ENCODE results near the gene ZBP1.

Gene ZBP1

GRCh38 chr20:57593134-57593886, 26.9 kb downstream of the ZBP1 start:
- no peak overlapping the region for H2BK15ac ChIP-seq (replicated peaks; ENCODE audit: low read depth)

DNA sequence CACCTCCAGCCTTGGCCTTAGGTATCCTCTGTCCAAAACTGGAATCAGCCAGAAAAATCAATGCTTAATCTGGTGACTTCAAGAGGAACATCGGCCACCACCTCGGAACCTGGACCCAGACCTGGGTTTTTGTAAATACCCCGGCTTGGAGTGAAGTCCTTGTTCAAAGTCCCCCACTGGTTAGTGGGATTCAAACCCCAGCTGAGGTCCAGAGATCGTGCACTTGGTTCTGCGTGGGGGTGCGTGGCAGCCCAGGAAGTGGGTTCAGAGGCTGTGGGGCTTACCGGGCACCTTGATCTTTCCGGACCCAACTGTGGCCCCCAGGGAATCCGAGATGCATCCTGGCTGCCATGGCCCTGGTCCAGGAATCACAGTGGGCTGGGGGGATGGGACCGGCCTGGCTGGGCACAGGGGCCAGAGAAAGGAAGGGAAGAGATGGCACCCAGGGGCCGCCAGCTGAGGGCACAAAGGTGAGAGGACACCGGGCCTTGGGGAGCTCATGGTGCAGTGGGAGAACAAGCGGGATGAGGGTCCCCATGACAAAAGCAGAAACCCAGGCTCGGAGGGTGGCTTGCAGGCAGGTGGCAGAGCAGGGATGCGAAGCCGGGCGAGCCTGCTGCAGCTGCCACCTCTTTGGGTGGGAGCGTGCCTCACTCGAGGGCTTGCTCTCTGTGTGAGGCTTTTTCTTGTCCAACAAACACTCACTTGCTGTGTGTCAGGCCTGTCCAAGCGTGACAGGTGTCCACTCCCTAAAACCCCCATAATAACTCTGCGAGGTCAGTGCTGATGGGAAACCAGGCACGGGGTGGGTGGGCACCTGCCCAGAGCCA, 27.7 kb downstream of the ZBP1 start:
- no peak overlapping the region for H3K4me3 ChIP-seq (ENCODE audit: low read length)
- H3K18ac ChIP-seq (ENCODE audit: low read length) = no peak overlapping the region
- H2BK5ac ChIP-seq (ENCODE audit: low read length) = no peak overlapping the region
- H3K79me1 ChIP-seq (ENCODE audit: low read length) = no peaks in the 10 kb centered on the region
- H3K27me3 ChIP-seq (ENCODE audit: insufficient read depth, low read length, poor library complexity) = no peaks in the 10 kb centered on the region
- no peak overlapping the region for H3K27ac ChIP-seq (ENCODE audit: low read depth, low read length)
- no peak overlapping the region for H3K4ac ChIP-seq (ENCODE audit: low read depth, low read length)
- DNase-seq = no peak
- H3K4me1 ChIP-seq (ENCODE audit: control insufficient read depth, low read depth, low read length) = no peaks in the 10 kb centered on the region
- H3K23ac ChIP-seq (ENCODE audit: low read length) = no peak overlapping the region
- no peak overlapping the region for H2BK15ac ChIP-seq (replicated peaks; ENCODE audit: low read depth)
- H3K79me2 ChIP-seq (ENCODE audit: control insufficient read depth, insufficient read depth, low read length) = no peaks in the 10 kb centered on the region
- WGBS (ENCODE audit: extremely low coverage, insufficient coverage, low lambda C conversion rate) = no CpG with 5 or more reads among the region's 22 CpGs
- no peak overlapping the region for H4K8ac ChIP-seq (ENCODE audit: low read depth, low read length)
- H2AK5ac ChIP-seq (ENCODE audit: low read length) = no peak overlapping the region
- H3K56ac ChIP-seq (ENCODE audit: low read length) = no peak overlapping the region
- H3K4me2 ChIP-seq (ENCODE audit: low read length) = no peak overlapping the region
- H3K9ac ChIP-seq (ENCODE audit: low read length) = no peak overlapping the region
- no peaks in the 10 kb centered on the region for H3K36me3 ChIP-seq (ENCODE audit: control insufficient read depth, insufficient read depth, low read length)
- H2BK120ac ChIP-seq (ENCODE audit: low read depth, low read length) = no peak overlapping the region
- H4K5ac ChIP-seq (ENCODE audit: low read length) = no peak overlapping the region

More at GRCh38 chr20:57593134-57593886, 26.9 kb downstream of the ZBP1 start:
- no peak overlapping the region for H3K18ac ChIP-seq (ENCODE audit: low read length)
- no peak overlapping the region for H3K4me3 ChIP-seq (ENCODE audit: low read length)
- H4K5ac ChIP-seq (ENCODE audit: low read length) = no peak overlapping the region
- no peak overlapping the region for H2BK5ac ChIP-seq (ENCODE audit: low read length)
- no peak for DNase-seq
- H3K56ac ChIP-seq (ENCODE audit: low read length) = no peak overlapping the region
- no peak overlapping the region for H3K4me2 ChIP-seq (ENCODE audit: low read length)
- H3K79me2 ChIP-seq (ENCODE audit: control insufficient read depth, insufficient read depth, low read length) = no peaks in the 10 kb centered on the region
- no peak overlapping the region for H2BK120ac ChIP-seq (ENCODE audit: low read depth, low read length)
- no peaks in the 10 kb centered on the region for H3K27me3 ChIP-seq (ENCODE audit: insufficient read depth, low read length, poor library complexity)
- H3K4ac ChIP-seq (ENCODE audit: low read depth, low read length) = no peak overlapping the region
- H3K79me1 ChIP-seq (ENCODE audit: low read length) = no peaks in the 10 kb centered on the region
- H4K8ac ChIP-seq (ENCODE audit: low read depth, low read length) = no peak overlapping the region
- WGBS (ENCODE audit: extremely low coverage, insufficient coverage, low lambda C conversion rate) = no CpG with 5 or more reads among the region's 17 CpGs
- no peak overlapping the region for H3K23ac ChIP-seq (ENCODE audit: low read length)
- H3K27ac ChIP-seq (ENCODE audit: low read depth, low read length) = no peak overlapping the region
- H2AK5ac ChIP-seq (ENCODE audit: low read length) = no peak overlapping the region
- H3K4me1 ChIP-seq (ENCODE audit: control insufficient read depth, low read depth, low read length) = no peaks in the 10 kb centered on the region
- H3K36me3 ChIP-seq (ENCODE audit: control insufficient read depth, insufficient read depth, low read length) = no peaks in the 10 kb centered on the region
- no peak overlapping the region for H3K9ac ChIP-seq (ENCODE audit: low read length)

GRCh38 chr20:57591289-57592229, 28.7 kb downstream of the ZBP1 start:
- no peak overlapping the region for H2BK5ac ChIP-seq (ENCODE audit: low read length)
- H4K5ac ChIP-seq (ENCODE audit: low read length) = no peak overlapping the region
- no peak overlapping the region for H4K8ac ChIP-seq (ENCODE audit: low read depth, low read length)
- H2BK120ac ChIP-seq (ENCODE audit: low read depth, low read length) = no peak overlapping the region
- H2AK5ac ChIP-seq (ENCODE audit: low read length) = no peak overlapping the region
- H3K27ac ChIP-seq (ENCODE audit: low read depth, low read length) = no peak overlapping the region
- H3K23ac ChIP-seq (ENCODE audit: low read length) = no peak overlapping the region
- no CpG with 5 or more reads among the region's 15 CpGs for WGBS (ENCODE audit: extremely low coverage, insufficient coverage, low lambda C conversion rate)
- H2BK15ac ChIP-seq (replicated peaks; ENCODE audit: low read depth) = no peak overlapping the region
- DNase-seq = no peak
- no peak overlapping the region for H3K18ac ChIP-seq (ENCODE audit: low read length)
- no peak overlapping the region for H3K4ac ChIP-seq (ENCODE audit: low read depth, low read length)
- H3K4me3 ChIP-seq (ENCODE audit: low read length) = no peak overlapping the region
- H3K79me2 ChIP-seq (ENCODE audit: control insufficient read depth, insufficient read depth, low read length) = no peaks in the 10 kb centered on the region
- no peak overlapping the region for H3K4me2 ChIP-seq (ENCODE audit: low read length)
- H3K4me1 ChIP-seq (ENCODE audit: control insufficient read depth, low read depth, low read length) = no peaks in the 10 kb centered on the region
- H3K27me3 ChIP-seq (ENCODE audit: insufficient read depth, low read length, poor library complexity) = no peaks in the 10 kb centered on the region
- no peak overlapping the region for H3K56ac ChIP-seq (ENCODE audit: low read length)
- H3K9ac ChIP-seq (ENCODE audit: low read length) = no peak overlapping the region
- H3K79me1 ChIP-seq (ENCODE audit: low read length) = no peaks in the 10 kb centered on the region
- no peaks in the 10 kb centered on the region for H3K36me3 ChIP-seq (ENCODE audit: control insufficient read depth, insufficient read depth, low read length)

DNA sequence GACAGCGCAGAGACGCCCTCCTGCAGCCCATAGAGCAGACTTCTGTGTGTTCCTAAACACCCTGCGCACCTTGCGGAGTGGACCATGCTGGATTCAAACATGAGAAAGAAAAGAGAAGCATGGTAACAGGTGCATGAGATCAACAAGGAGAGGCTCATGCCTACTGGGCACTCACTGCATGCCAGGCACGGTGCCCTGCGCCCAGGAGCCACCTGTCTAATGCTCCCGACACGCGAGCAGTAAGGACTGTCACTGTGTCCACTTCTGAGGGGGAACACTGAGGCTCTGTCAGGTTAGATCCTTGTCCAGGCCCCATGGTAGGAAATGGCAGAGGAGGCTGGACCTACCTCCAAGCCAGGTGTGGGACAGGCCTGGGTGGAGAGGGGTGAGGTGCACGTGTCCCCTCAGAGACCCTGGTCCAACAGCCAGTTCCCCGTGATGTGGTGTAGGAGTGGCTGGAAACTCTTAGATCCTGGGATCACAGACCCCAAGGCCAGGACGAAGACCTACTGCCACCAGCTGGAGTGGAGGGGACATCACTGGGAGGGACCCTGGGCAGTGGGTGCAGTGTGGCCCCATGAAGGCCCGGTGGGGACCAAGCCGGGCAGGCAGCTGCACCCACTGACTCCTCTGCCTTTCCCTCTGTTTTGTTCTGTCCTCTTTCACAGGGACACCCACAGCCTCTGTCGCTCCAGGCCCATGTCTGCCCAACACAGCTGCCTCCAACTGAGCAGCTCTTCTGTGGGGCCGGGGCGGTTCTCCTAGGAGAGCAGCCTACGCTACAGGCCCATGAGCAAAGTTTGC, 29.5 kb downstream of the ZBP1 start:
- H4K5ac ChIP-seq (ENCODE audit: low read length) = no peak overlapping the region
- H2AK5ac ChIP-seq (ENCODE audit: low read length) = no peak overlapping the region
- no peak overlapping the region for H3K4me3 ChIP-seq (ENCODE audit: low read length)
- H4K8ac ChIP-seq (ENCODE audit: low read depth, low read length) = no peak overlapping the region
- H3K56ac ChIP-seq (ENCODE audit: low read length) = no peak overlapping the region
- no peaks in the 10 kb centered on the region for H3K36me3 ChIP-seq (ENCODE audit: control insufficient read depth, insufficient read depth, low read length)
- H3K27ac ChIP-seq (ENCODE audit: low read depth, low read length) = no peak overlapping the region
- H3K4me2 ChIP-seq (ENCODE audit: low read length) = no peak overlapping the region
- no peaks in the 10 kb centered on the region for H3K79me1 ChIP-seq (ENCODE audit: low read length)
- no peak overlapping the region for H2BK5ac ChIP-seq (ENCODE audit: low read length)
- DNase-seq = no peak
- H2BK15ac ChIP-seq (replicated peaks; ENCODE audit: low read depth) = no peak overlapping the region
- no peaks in the 10 kb centered on the region for H3K4me1 ChIP-seq (ENCODE audit: control insufficient read depth, low read depth, low read length)
- no peak overlapping the region for H3K9ac ChIP-seq (ENCODE audit: low read length)
- H3K79me2 ChIP-seq (ENCODE audit: control insufficient read depth, insufficient read depth, low read length) = no peaks in the 10 kb centered on the region
- H3K27me3 ChIP-seq (ENCODE audit: insufficient read depth, low read length, poor library complexity) = no peaks in the 10 kb centered on the region
- H3K18ac ChIP-seq (ENCODE audit: low read length) = no peak overlapping the region
- WGBS (ENCODE audit: extremely low coverage, insufficient coverage, low lambda C conversion rate) = no CpG with 5 or more reads among the region's 18 CpGs
- H2BK120ac ChIP-seq (ENCODE audit: low read depth, low read length) = no peak overlapping the region
- no peak overlapping the region for H3K23ac ChIP-seq (ENCODE audit: low read length)
- H3K4ac ChIP-seq (ENCODE audit: low read depth, low read length) = no peak overlapping the region
